IMR-90 (cell line): Measurements from ENCODE around the gene TMEM62. TPM values are rescaled to one million over a fixed set of nuclear protein-coding genes. Genes with fewer than 3 reads are reported as not detected.

ENCODE experiments used
- ATAC-seq: fragments of 200-7000 bp; cut with Tn5 transposase; 2 replicates; pipeline ENCODE4 v1.9.1; 2020; ENCODE audit warnings: low read depth, mild to moderate bottlenecking, moderate library complexity
- BruUV-seq: library from RNA; stranded (reverse); fragments of 400-500 nt; replicated peaks from 2 replicates; lab custom pipeline; 2021; lab: Mats Ljungman, UMichigan
- CTCF ChIA-PET: fragments of 300-600 bp; formaldehyde crosslinking; extraction: SDS; loops from one replicate; lab custom pipeline; 2021; ENCODE audit warnings: antibody characterized with exemption; lab: Yijun Ruan, JAX
- POLR2A ChIA-PET: fragments of 300-600 bp; sonication (Branson Sonifier 250); formaldehyde crosslinking; loops from one replicate; lab custom pipeline; 2022; ENCODE audit warnings: antibody characterized with exemption; ENCODE audit not compliant: unreplicated experiment; lab: Charles Lee
- DNase-seq: peaks from one replicate; pipeline ENCODE4 v3.0.0; 2013
- H2AFZ ChIP-seq: replicated peaks from 2 replicates; pipeline ENCODE3; 2013; ENCODE audit warnings: low read length, mild to moderate bottlenecking; ENCODE audit not compliant: poor library complexity
- H2AK5ac ChIP-seq: 2 replicates; pipeline ENCODE4 v1.6.1; 2013; ENCODE audit warnings: low read depth, low read length, inconsistent platforms
- H2AK9ac ChIP-seq: replicated peaks from 2 replicates; pipeline ENCODE3; 2013; ENCODE audit warnings: mild to moderate bottlenecking, low read depth, low read length, moderate library complexity; ENCODE audit not compliant: poor library complexity
- H2BK120ac ChIP-seq: 2 replicates; pipeline ENCODE4 v1.6.1; 2013; ENCODE audit warnings: low read depth, low read length, inconsistent platforms
- H2BK15ac ChIP-seq: 3 replicates; pipeline ENCODE4 v1.6.1; 2013; ENCODE audit warnings: low read depth, low read length, inconsistent platforms
- H2BK20ac ChIP-seq: 2 replicates; pipeline ENCODE4 v1.6.1; 2013; ENCODE audit warnings: low read depth, mild to moderate bottlenecking, inconsistent platforms, low read length, moderate library complexity
- H2BK5ac ChIP-seq: 2 replicates; pipeline ENCODE4 v1.6.1; 2013; ENCODE audit warnings: mild to moderate bottlenecking, low read depth, low read length, inconsistent platforms; ENCODE audit not compliant: poor library complexity, severe bottlenecking
- H3K14ac ChIP-seq: replicated peaks from 2 replicates; pipeline ENCODE4 v1.6.1; 2013; ENCODE audit warnings: low read depth, low read length, inconsistent platforms
- H3K18ac ChIP-seq: 2 replicates; pipeline ENCODE4 v1.6.1; 2013; ENCODE audit warnings: low read depth, low read length, control low read depth
- H3K23ac ChIP-seq: 2 replicates; pipeline ENCODE4 v1.6.1; 2013; ENCODE audit warnings: low read depth, low read length, inconsistent platforms
- H3K27ac ChIP-seq: 2 replicates; pipeline ENCODE4 v1.5.1; 2013; ENCODE audit warnings: mild to moderate bottlenecking, control low read depth, low read length; ENCODE audit not compliant: insufficient read depth
- H3K27me3 ChIP-seq: 2 replicates; pipeline ENCODE4 v1.6.1; 2013; ENCODE audit warnings: low read length; ENCODE audit not compliant: control insufficient read depth, insufficient read depth
- H3K36me3 ChIP-seq: 2 replicates; pipeline ENCODE4 v1.6.1; 2013; ENCODE audit warnings: low read length, mixed read lengths; ENCODE audit not compliant: control insufficient read depth, insufficient read depth
- H3K4ac ChIP-seq: 2 replicates; pipeline ENCODE4 v1.6.1; 2013; ENCODE audit warnings: low read depth, low read length, inconsistent platforms
- H3K4me1 ChIP-seq: 2 replicates; pipeline ENCODE4 v1.6.1; 2013; ENCODE audit warnings: low read length, mixed read lengths; ENCODE audit not compliant: control insufficient read depth, insufficient read depth
- H3K4me2 ChIP-seq: 2 replicates; pipeline ENCODE4 v1.6.1; 2013; ENCODE audit warnings: low read depth, mild to moderate bottlenecking, control low read depth, low read length, moderate library complexity
- H3K4me3 ChIP-seq: 2 replicates; pipeline ENCODE4 v1.5.1; 2013; ENCODE audit warnings: low read depth, mild to moderate bottlenecking, control low read depth, low read length, moderate library complexity; ENCODE audit not compliant: insufficient read depth
- H3K56ac ChIP-seq: 2 replicates; pipeline ENCODE4 v1.6.1; 2013; ENCODE audit warnings: low read length, inconsistent platforms; ENCODE audit not compliant: insufficient read depth; ENCODE audit errors: extremely low read depth
- H3K79me1 ChIP-seq, 2 experiments: 2 replicates each; pipeline ENCODE4 v1.6.1; 2013; ENCODE audit warnings: low read length in 2 of 2, inconsistent platforms in 1 of 2, low read depth in 1 of 2
- H3K9ac ChIP-seq: 2 replicates; pipeline ENCODE4 v1.6.1; 2013; ENCODE audit warnings: low read depth, low read length, control low read depth
- H3K9me1 ChIP-seq: 2 replicates; pipeline ENCODE4 v1.6.1; 2013; ENCODE audit warnings: low read length, inconsistent platforms; ENCODE audit not compliant: insufficient read depth
- H3K9me3 ChIP-seq: 2 replicates; pipeline ENCODE4 v1.6.1; 2013; ENCODE audit warnings: low read length; ENCODE audit not compliant: control insufficient read depth, insufficient read depth
- H4K20me1 ChIP-seq: 2 replicates; pipeline ENCODE4 v1.6.1; 2013; ENCODE audit warnings: low read length, inconsistent platforms; ENCODE audit not compliant: insufficient read depth
- H4K5ac ChIP-seq: 2 replicates; pipeline ENCODE4 v1.6.1; 2013; ENCODE audit warnings: mild to moderate bottlenecking, low read depth, low read length, control low read depth
- H4K8ac ChIP-seq, 2 experiments: 2 replicates each; pipeline ENCODE4 v1.6.1; 2013; ENCODE audit warnings: low read depth in 2 of 2, low read length in 2 of 2, control low read depth in 1 of 2, inconsistent platforms in 1 of 2
- H4K91ac ChIP-seq: 2 replicates; pipeline ENCODE4 v1.6.1; 2013; ENCODE audit warnings: low read depth, low read length, inconsistent platforms; ENCODE audit not compliant: insufficient read depth
- POLR2A ChIP-seq: IDR thresholded peaks from 2 replicates; pipeline ENCODE4 v1.6.1; 2012; ENCODE audit warnings: mild to moderate bottlenecking, low read depth, low read length
- RFX5 ChIP-seq: IDR thresholded peaks from 2 replicates; pipeline ENCODE4 v1.8.0; 2012; ENCODE audit warnings: low read depth, mild to moderate bottlenecking, low read length, moderate library complexity
- dilution Hi-C: fragments of 300-500 bp; cut with HindIII; formaldehyde crosslinking; loops from one replicate; pipeline ENCODE4 v1.14.3; 2018; ENCODE audit warnings: low sequenced_read_pairs; ENCODE audit not compliant: unreplicated experiment
- in situ Hi-C: fragments of 300-500 bp; cut with MboI; formaldehyde crosslinking; loops from 3 replicates; pipeline ENCODE4 v1.14.3; 2019; ENCODE audit warnings: low sequenced_read_pairs, inconsistent platforms, mixed read lengths
- intact Hi-C: fragments of 100-400 bp; cut with micrococcal nuclease; formaldehyde crosslinking; loops from 2 replicates; pipeline ENCODE4 v1.10.0; 2022
- polyA plus RNA-seq, 3 experiments: library from polyadenylated mRNA; depleted of rRNA; stranded (reverse); fragments of >200 nt; gene quantifications; 2 replicates each; pipeline ENCODE4 v1.2.3, GENCODE V29; 2012; ENCODE audit warnings: low replicate concordance in 1 of 3
- total RNA-seq: library from RNA; depleted of rRNA; stranded (reverse); fragments of >200 nt; gene quantifications from 2 replicates; pipeline ENCODE4 v1.2.3, GENCODE V29; 2012

The TMEM62 gene
- total and polyA plus RNA-seq, 2 of the 4 experiments (the other 2 are of a cell fraction): 3.7 to 5.6 TPM

- H4K8ac ChIP-seq: 0 out of 4 replicates have a peak overlapping the region, but pooled peaks of 1 of the 2 experiments have one; percentile 25
- ATAC-seq: no peak
- no peak overlapping the region for H3K9ac ChIP-seq
- H3K27me3 ChIP-seq: no peaks in the 10 kb centered on the region
- H4K91ac ChIP-seq: no peak overlapping the region
- peaks cover 0 to 2% of the 10 kb centered on the region in 2 experiments; a peak in 2 of 4 replicates for H3K79me1 ChIP-seq
- BruUV-seq: no TSS peak
- no peak overlapping the region for H3K18ac ChIP-seq
- CTCF ChIA-PET: no interaction called here
- no peak overlapping the region for H3K23ac ChIP-seq
- in situ Hi-C loops (no loop called here), dilution Hi-C loops (no loop called here), intact Hi-C loops (no loop called here)
- no peak overlapping the region for H2AK9ac ChIP-seq
- H3K4me2 ChIP-seq: no peak overlapping the region
- H2BK20ac ChIP-seq: no peak overlapping the region
- 0 out of 2 replicates have a peak overlapping the region, but pooled peaks have one; percentile 45 for H3K14ac ChIP-seq
- H2BK120ac ChIP-seq: no peak overlapping the region
- H3K4me3 ChIP-seq: no peak overlapping the region
- H3K9me3 ChIP-seq: peaks cover 2% of the 10 kb centered on the region; the same call in 1 of the 2 replicates
- H3K4ac ChIP-seq: no peak overlapping the region
- no peak overlapping the region for H2AFZ ChIP-seq
- H3K4me1 ChIP-seq: peaks cover 1% of the 10 kb centered on the region; the same call in 1 of the 2 replicates
- TF ChIP-seq RFX5: no peak
- TF ChIP-seq POLR2A: no peak
- H3K36me3 ChIP-seq: peaks cover 12% of the 10 kb centered on the region
- POLR2A ChIA-PET: no interaction called here
- no peak overlapping the region for H3K27ac ChIP-seq
- H2AK5ac ChIP-seq: no peak overlapping the region
- DNase-seq: no peak
- no peak overlapping the region for H2BK15ac ChIP-seq
- no peaks in the 10 kb centered on the region for H4K20me1 ChIP-seq
- H2BK5ac ChIP-seq: no peak overlapping the region
- H3K9me1 ChIP-seq: peaks cover 2% of the 10 kb centered on the region; the same call in 1 of the 2 replicates
- no peak overlapping the region for H3K56ac ChIP-seq
- no peak overlapping the region for H4K5ac ChIP-seq
These were observed 11.1 kb downstream of the TMEM62 start for GRCh38 chr15:43144512-43144911.
